RPMI7951 (cell line): ENCODE data around the gene PUS3. TPM values are rescaled to one million over a fixed set of nuclear protein-coding genes. Genes with fewer than 3 reads are reported as not detected.

Source experiments
- DNase-seq: peaks from one replicate; pipeline ENCODE4 v3.0.0-alpha.2; 2012; ENCODE audit warnings: low read depth
- total RNA-seq: library from RNA; depleted of rRNA; stranded (reverse); fragments of >200 nt; shearing (Covaris generic); gene quantifications from 2 replicates; pipeline ENCODE4 v1.2.3, GENCODE V29; 2014

PUS3 gene
- total RNA-seq, 1 experiment from 2014 or later = 11.5 TPM

- peak; percentile 26 for DNase-seq
Observed at GRCh38 chr11:125941619-125942611, 38.9 kb upstream of the PUS3 start.

DNA sequence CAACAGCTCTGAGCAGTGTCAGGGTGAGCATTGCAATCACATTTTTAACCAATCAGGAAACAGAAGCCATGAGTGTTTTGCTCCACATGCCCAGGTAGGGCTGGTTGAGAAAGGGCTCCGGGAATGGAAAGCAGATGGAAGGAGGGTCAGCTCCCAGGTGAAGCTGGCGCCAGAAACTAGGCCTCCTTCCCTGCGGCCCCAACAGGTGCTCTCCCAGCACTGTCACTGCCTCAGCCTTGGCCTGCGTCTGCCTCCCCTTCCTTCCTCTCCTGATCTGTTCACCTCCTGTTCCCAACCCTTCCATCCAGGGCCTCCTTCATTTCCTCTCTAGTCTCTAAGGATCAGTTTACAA is 38.2 kb upstream of the PUS3 start:
- no peak for DNase-seq

- DNase-seq = no peak
Observed at GRCh38 chr11:125940145-125940544, 37.1 kb upstream of the PUS3 start.

- DNase-seq = no peak
Observed at GRCh38 chr11:125939081-125939521, 36.1 kb upstream of the PUS3 start.

DNA sequence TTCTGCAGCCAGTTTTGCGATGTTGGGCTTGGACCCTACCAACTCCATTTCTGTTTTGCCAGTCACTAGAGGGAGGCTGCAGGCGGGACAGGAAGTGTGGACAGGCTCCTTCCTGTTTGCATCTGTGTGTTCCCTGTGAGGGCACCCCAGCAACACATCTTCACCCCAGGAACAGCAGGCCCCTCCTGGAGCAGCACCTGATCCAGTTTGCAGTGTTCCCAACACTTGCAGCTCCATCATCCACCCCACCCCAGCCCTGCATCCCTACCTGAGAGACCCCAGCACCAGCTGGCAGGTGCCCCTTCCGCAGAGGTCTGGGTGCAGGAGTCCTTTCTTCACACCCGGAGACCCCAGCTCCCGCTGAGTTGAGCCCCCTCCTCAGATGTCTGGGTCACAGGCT is 35.4 kb upstream of the PUS3 start:
- DNase-seq = no peak

- DNase-seq = peak; percentile 39
Observed at GRCh38 chr11:125935618-125936199, 32.7 kb upstream of the PUS3 start.

- peak; percentile 16 for DNase-seq
Observed at GRCh38 chr11:125935056-125935455, 32.0 kb upstream of the PUS3 start.

DNA sequence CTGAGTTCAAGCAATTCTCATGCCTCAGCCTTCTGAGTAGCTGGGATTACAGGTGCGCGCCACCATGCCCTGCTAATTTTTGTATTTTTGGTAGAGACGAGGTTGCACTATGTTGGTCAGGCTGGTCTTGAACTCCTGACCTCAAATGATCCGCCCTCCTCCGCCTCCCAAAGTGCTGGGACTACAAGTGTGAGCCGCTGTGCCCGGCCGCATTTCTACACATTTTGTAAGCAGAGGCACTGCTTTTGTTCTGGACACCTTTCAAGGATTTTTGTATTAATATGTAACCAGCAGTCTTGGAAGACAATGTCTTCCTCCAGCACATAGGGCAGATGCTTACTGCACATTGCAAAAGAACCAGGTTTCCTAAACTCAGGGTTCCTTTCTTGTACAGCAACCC is 31.5 kb upstream of the PUS3 start:
- DNase-seq = no peak

DNA sequence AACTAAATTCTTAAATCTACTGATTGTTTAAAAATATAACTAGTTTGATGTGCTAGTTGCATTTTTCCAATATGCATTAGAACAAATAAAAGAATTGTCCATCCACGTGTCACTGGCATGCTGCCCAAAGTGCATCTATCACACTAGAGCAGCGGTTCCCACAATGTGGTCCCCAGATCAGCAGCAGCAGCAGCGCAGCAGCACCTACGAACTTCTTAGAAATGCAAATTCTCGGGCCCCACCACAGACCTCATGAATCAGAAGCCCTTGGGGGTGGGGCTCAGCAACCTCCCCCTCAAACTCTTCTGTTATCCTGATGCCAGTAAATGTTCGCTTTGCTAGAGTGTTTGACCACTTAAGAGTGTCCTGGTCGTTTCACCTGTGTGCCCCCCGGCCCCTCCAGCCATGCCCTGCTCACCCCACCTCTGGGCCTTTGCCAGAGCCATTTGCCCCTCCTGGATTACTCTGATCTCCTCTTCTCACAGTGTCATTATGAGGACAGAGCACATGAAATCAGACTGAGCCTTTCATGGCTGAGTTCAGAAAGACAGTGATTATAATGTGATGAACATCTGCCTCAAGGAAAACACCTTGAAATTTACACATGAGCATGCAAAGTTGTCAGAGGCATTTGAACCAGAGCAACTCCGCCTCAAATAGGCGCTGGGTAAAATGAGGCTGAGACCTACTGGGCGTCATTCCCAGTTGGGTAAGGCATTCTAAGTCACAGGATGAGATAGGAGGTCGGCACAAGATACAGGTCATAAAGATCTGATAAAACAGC is 30.2 kb upstream of the PUS3 start:
- no peak for DNase-seq

DNA sequence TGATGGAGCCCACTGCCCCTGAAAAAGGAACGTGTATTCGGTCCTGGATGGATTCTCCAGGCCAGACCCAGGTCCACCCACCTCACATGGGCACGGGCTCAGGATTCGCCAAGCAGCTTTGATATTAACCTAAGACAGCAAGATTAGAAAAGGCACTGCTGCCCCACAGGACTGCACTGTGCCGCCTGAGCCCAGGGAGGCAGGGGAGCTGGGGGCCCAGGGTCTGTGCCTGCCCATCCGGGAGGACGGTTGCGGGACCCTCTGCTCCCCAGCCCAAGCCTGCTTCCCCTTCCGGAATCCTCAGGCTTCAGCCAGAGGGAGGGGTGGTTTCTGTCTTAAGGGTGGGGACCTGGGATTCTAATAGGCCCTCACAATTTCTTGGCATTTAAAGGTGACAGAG is 29.3 kb upstream of the PUS3 start:
- no peak for DNase-seq

- DNase-seq = no peak
Observed at GRCh38 chr11:125931668-125932067, 28.7 kb upstream of the PUS3 start.

- no peak for DNase-seq
Observed at GRCh38 chr11:125931116-125931515, 28.1 kb upstream of the PUS3 start.

DNA sequence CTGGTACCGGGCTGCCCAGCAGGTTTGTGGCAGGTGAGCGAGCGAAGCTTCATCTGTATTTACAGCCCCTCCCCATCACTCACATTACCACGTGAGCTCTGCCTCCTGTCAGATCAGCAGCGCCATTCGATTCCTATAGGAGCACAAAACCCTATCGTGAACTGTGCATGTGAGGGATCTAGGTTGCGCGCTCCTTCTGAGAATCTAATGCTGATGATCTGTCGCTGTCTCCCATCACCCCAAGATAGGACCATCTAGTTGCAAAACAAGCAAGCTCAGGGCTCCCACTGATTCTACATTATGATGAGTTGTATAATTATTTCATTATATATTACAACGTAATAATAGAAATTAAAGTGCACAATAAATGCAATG is 27.1 kb upstream of the PUS3 start:
- no peak for DNase-seq

DNA sequence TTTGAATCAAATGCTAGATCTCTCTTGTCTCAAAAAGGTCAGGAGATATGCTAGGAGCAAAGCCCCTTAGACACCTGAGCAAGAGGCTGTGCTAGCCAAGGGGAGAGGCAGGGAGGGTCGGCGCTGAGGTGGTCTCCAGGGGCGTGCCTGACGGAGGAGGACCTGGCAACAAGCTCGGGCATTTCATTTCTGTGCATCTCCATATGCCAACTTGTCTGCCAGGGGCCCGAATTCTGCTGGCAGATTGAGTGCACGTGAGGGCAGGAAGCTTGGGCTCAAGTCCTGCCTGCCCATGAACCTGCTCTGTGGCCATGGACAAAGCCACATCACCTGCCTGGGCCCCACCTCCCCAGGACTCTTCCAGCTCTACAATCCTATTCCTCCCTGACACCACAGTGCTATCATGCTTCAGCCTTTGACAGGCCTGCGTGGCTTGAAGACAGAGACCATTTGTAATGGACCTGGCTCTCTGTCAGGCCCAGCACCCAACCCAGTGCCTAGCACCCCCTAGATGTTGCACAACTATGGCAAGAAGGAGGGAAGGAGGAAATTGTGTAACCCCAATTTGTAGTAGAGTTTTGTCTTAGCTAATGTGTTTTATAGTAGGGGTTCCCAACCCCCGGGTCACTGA is 26.6 kb upstream of the PUS3 start:
- DNase-seq = no peak

DNA sequence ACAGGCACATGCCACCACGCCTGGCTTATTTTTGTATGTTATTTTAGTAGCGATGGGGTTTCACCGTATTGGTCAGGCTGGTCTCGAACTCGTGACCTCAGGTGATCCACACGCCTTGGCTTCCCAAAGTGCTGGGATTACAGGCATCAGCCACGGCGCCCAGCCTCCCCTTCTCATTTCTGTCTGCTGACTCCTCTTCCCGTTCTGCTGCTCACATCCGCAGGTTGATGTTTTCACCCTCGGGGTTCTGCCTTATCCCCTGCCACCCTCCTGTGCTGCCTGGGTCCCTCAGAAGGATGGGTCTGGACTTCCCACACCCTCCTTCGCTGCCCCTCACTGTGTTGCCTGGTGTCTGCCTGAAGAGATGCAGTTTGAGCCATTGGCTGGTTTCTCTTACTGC is 23.7 kb upstream of the PUS3 start:
- no peak for DNase-seq

DNA sequence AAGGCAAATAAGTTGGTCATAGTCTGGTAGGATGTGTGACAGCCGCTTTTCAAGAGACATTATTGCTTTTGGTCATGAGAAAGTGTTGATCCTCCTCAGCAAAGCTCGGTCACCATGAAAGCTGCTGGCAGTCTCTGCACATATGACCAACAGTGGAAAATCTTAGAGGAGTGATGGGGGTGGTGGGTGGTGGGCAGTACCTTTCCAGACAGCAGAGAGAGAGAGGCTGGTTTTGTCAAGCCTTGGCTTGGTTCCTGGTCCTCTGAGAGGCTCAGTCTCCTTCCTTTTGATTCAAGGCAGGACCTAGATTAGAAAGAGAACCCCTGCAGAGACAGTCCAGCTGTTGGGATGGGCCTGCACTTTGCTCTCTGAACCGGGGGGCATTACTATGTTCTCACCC is 22.8 kb upstream of the PUS3 start:
- DNase-seq = no peak

- no peak for DNase-seq
Observed at GRCh38 chr11:125925247-125925740, 22.3 kb upstream of the PUS3 start.

GRCh38 chr11:125924384-125925007 is 21.5 kb upstream of the PUS3 start:
- no peak for DNase-seq

DNA sequence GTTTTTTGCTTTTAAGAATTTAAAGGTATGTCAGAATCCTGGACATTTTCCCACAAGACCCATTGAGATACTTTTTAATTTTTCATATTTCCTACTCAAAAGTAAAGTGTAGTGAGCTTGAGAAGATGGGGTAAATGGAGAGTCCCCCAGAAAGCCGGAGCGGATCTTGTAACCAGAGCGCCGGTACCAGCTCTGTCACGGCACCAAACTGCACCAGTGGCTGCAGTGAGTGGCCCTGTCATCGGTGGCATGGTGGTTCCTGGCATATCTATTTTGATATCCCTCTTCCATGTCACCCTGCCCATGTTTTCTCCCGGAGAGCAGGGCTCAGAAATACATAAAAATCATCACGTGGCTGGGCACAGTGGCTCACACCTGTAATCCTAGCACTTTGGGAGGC is 20.6 kb upstream of the PUS3 start:
- DNase-seq = no peak

DNA sequence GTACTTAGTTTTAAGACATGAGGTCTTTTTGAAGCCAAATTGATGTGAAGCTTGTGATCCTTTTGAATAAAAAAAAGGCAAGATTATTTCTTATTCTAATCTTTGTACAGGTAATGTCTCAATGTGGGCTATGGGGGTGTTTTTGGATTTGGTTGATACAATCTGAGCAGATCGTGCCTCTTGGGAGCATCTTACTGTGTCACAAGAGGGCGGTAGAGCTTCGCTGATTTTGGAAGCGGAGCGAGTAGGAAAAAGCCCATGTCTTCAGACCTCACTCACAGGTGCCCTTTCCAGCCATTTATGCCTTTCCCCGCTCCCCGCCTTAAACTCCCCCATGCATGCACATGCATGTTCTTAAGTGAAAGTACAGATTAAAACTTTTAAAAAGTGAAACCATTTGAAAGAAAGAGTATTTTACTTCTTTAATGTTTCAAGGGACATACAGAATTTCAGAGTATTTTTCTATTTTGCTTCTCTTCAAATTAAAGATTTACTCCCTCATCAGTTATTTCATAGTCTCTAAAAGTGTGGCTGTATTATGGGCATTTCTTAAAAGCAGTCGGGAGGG is 20.1 kb upstream of the PUS3 start:
- DNase-seq = peak; percentile 67

GRCh38 chr11:125922156-125922555 is 19.1 kb upstream of the PUS3 start:
- no peak for DNase-seq
